IMR-90 (cell line): ENCODE results near the gene MMAA. TPM values are rescaled to one million over a fixed set of nuclear protein-coding genes. Genes with fewer than 3 reads are reported as not detected.

Experiments
- ATAC-seq: fragments of 200-7000 bp; cut with Tn5 transposase; 2 replicates; pipeline ENCODE4 v1.9.1; 2020; ENCODE audit warnings: low read depth, mild to moderate bottlenecking, moderate library complexity
- BruUV-seq: library from RNA; stranded (reverse); fragments of 400-500 nt; replicated peaks from 2 replicates; lab custom pipeline; 2021; lab: Mats Ljungman, UMichigan
- CTCF ChIA-PET: fragments of 300-600 bp; formaldehyde crosslinking; extraction: SDS; loops from one replicate; lab custom pipeline; 2021; ENCODE audit warnings: antibody characterized with exemption; lab: Yijun Ruan, JAX
- POLR2A ChIA-PET: fragments of 300-600 bp; sonication (Branson Sonifier 250); formaldehyde crosslinking; loops from one replicate; lab custom pipeline; 2022; ENCODE audit warnings: antibody characterized with exemption; ENCODE audit not compliant: unreplicated experiment; lab: Charles Lee
- DNase-seq: peaks from one replicate; pipeline ENCODE4 v3.0.0; 2013
- H2AFZ ChIP-seq: replicated peaks from 2 replicates; pipeline ENCODE3; 2013; ENCODE audit warnings: low read length, mild to moderate bottlenecking; ENCODE audit not compliant: poor library complexity
- H2AK5ac ChIP-seq: 2 replicates; pipeline ENCODE4 v1.6.1; 2013; ENCODE audit warnings: low read depth, low read length, inconsistent platforms
- H2AK9ac ChIP-seq: replicated peaks from 2 replicates; pipeline ENCODE3; 2013; ENCODE audit warnings: mild to moderate bottlenecking, low read depth, low read length, moderate library complexity; ENCODE audit not compliant: poor library complexity
- H2BK120ac ChIP-seq: 2 replicates; pipeline ENCODE4 v1.6.1; 2013; ENCODE audit warnings: low read depth, low read length, inconsistent platforms
- H2BK15ac ChIP-seq: 3 replicates; pipeline ENCODE4 v1.6.1; 2013; ENCODE audit warnings: low read depth, low read length, inconsistent platforms
- H2BK20ac ChIP-seq: 2 replicates; pipeline ENCODE4 v1.6.1; 2013; ENCODE audit warnings: low read depth, mild to moderate bottlenecking, inconsistent platforms, low read length, moderate library complexity
- H2BK5ac ChIP-seq: 2 replicates; pipeline ENCODE4 v1.6.1; 2013; ENCODE audit warnings: mild to moderate bottlenecking, low read depth, low read length, inconsistent platforms; ENCODE audit not compliant: poor library complexity, severe bottlenecking
- H3K14ac ChIP-seq: replicated peaks from 2 replicates; pipeline ENCODE4 v1.6.1; 2013; ENCODE audit warnings: low read depth, low read length, inconsistent platforms
- H3K18ac ChIP-seq: 2 replicates; pipeline ENCODE4 v1.6.1; 2013; ENCODE audit warnings: low read depth, low read length, control low read depth
- H3K23ac ChIP-seq: 2 replicates; pipeline ENCODE4 v1.6.1; 2013; ENCODE audit warnings: low read depth, low read length, inconsistent platforms
- H3K27ac ChIP-seq: 2 replicates; pipeline ENCODE4 v1.5.1; 2013; ENCODE audit warnings: mild to moderate bottlenecking, control low read depth, low read length; ENCODE audit not compliant: insufficient read depth
- H3K27me3 ChIP-seq: 2 replicates; pipeline ENCODE4 v1.6.1; 2013; ENCODE audit warnings: low read length; ENCODE audit not compliant: control insufficient read depth, insufficient read depth
- H3K36me3 ChIP-seq: 2 replicates; pipeline ENCODE4 v1.6.1; 2013; ENCODE audit warnings: low read length, mixed read lengths; ENCODE audit not compliant: control insufficient read depth, insufficient read depth
- H3K4ac ChIP-seq: 2 replicates; pipeline ENCODE4 v1.6.1; 2013; ENCODE audit warnings: low read depth, low read length, inconsistent platforms
- H3K4me1 ChIP-seq: 2 replicates; pipeline ENCODE4 v1.6.1; 2013; ENCODE audit warnings: low read length, mixed read lengths; ENCODE audit not compliant: control insufficient read depth, insufficient read depth
- H3K4me2 ChIP-seq: 2 replicates; pipeline ENCODE4 v1.6.1; 2013; ENCODE audit warnings: low read depth, mild to moderate bottlenecking, control low read depth, low read length, moderate library complexity
- H3K4me3 ChIP-seq: 2 replicates; pipeline ENCODE4 v1.5.1; 2013; ENCODE audit warnings: low read depth, mild to moderate bottlenecking, control low read depth, low read length, moderate library complexity; ENCODE audit not compliant: insufficient read depth
- H3K56ac ChIP-seq: 2 replicates; pipeline ENCODE4 v1.6.1; 2013; ENCODE audit warnings: low read length, inconsistent platforms; ENCODE audit not compliant: insufficient read depth; ENCODE audit errors: extremely low read depth
- H3K79me1 ChIP-seq, 2 experiments: 2 replicates each; pipeline ENCODE4 v1.6.1; 2013; ENCODE audit warnings: low read length in 2 of 2, inconsistent platforms in 1 of 2, low read depth in 1 of 2
- H3K9ac ChIP-seq: 2 replicates; pipeline ENCODE4 v1.6.1; 2013; ENCODE audit warnings: low read depth, low read length, control low read depth
- H3K9me1 ChIP-seq: 2 replicates; pipeline ENCODE4 v1.6.1; 2013; ENCODE audit warnings: low read length, inconsistent platforms; ENCODE audit not compliant: insufficient read depth
- H3K9me3 ChIP-seq: 2 replicates; pipeline ENCODE4 v1.6.1; 2013; ENCODE audit warnings: low read length; ENCODE audit not compliant: control insufficient read depth, insufficient read depth
- H4K20me1 ChIP-seq: 2 replicates; pipeline ENCODE4 v1.6.1; 2013; ENCODE audit warnings: low read length, inconsistent platforms; ENCODE audit not compliant: insufficient read depth
- H4K5ac ChIP-seq: 2 replicates; pipeline ENCODE4 v1.6.1; 2013; ENCODE audit warnings: mild to moderate bottlenecking, low read depth, low read length, control low read depth
- H4K8ac ChIP-seq, 2 experiments: 2 replicates each; pipeline ENCODE4 v1.6.1; 2013; ENCODE audit warnings: low read depth in 2 of 2, low read length in 2 of 2, control low read depth in 1 of 2, inconsistent platforms in 1 of 2
- H4K91ac ChIP-seq: 2 replicates; pipeline ENCODE4 v1.6.1; 2013; ENCODE audit warnings: low read depth, low read length, inconsistent platforms; ENCODE audit not compliant: insufficient read depth
- BHLHE40 ChIP-seq: fragments of 150-350 bp; IDR thresholded peaks from 2 replicates; pipeline ENCODE4 v1.6.1; 2016; ENCODE audit warnings: mild to moderate bottlenecking, low read depth, low read length
- CEBPB ChIP-seq: IDR thresholded peaks from 2 replicates; pipeline ENCODE4 v1.6.1; 2012; ENCODE audit warnings: low read depth, low read length, improper control_type of control experiment
- CHD1 ChIP-seq: IDR thresholded peaks from 2 replicates; pipeline ENCODE4 v1.6.1; 2012; ENCODE audit warnings: low read depth, low read length, improper control_type of control experiment
- FOS ChIP-seq: fragments of 150-350 bp; IDR thresholded peaks from 2 replicates; pipeline ENCODE4 v1.6.1; 2016; ENCODE audit warnings: low read depth, low read length
- MAFK ChIP-seq: IDR thresholded peaks from 2 replicates; pipeline ENCODE4 v1.6.1; 2012; ENCODE audit warnings: low read depth, low read length, improper control_type of control experiment
- MAZ ChIP-seq: IDR thresholded peaks from 2 replicates; pipeline ENCODE4 v1.6.1; 2012; ENCODE audit warnings: low read depth, mild to moderate bottlenecking, low read length, improper control_type of control experiment, moderate library complexity, borderline replicate concordance
- MXI1 ChIP-seq: IDR thresholded peaks from 2 replicates; pipeline ENCODE4 v1.6.1; 2012; ENCODE audit warnings: low read depth, mild to moderate bottlenecking, low read length, moderate library complexity, borderline replicate concordance
- NFE2L2 ChIP-seq: fragments of 150-350 bp; IDR thresholded peaks from 2 replicates; pipeline ENCODE4 v1.6.1; 2016; ENCODE audit warnings: low read depth, mild to moderate bottlenecking, low read length
- POLR2A ChIP-seq: IDR thresholded peaks from 2 replicates; pipeline ENCODE4 v1.6.1; 2012; ENCODE audit warnings: mild to moderate bottlenecking, low read depth, low read length
- RAD21 ChIP-seq: IDR thresholded peaks from 2 replicates; pipeline ENCODE4 v1.6.1; 2012; ENCODE audit warnings: low read length, improper control_type of control experiment
- RCOR1 ChIP-seq: IDR thresholded peaks from 2 replicates; pipeline ENCODE4 v1.6.1; 2012; ENCODE audit warnings: mild to moderate bottlenecking, low read length, improper control_type of control experiment; ENCODE audit not compliant: insufficient replicate concordance
- RFX5 ChIP-seq: IDR thresholded peaks from 2 replicates; pipeline ENCODE4 v1.8.0; 2012; ENCODE audit warnings: low read depth, mild to moderate bottlenecking, low read length, moderate library complexity
- SMC3 ChIP-seq: fragments of 150-350 bp; IDR thresholded peaks from 2 replicates; pipeline ENCODE4 v1.6.1; 2016; ENCODE audit warnings: low read depth, mild to moderate bottlenecking, antibody characterized with exemption, low read length, moderate library complexity
- WGBS, 2 experiments: methylation state at CpG; one replicate each; pipeline versions ENCODE4 v1.1.5 to v1.1.7; 2013; ENCODE audit warnings: missing lambda C conversion rate in 2 of 2; ENCODE audit not compliant: insufficient read length in 1 of 2; ENCODE audit errors: extremely low coverage in 2 of 2; 5-methylcytosine and 5-hydroxymethylcytosine counted together
- dilution Hi-C: fragments of 300-500 bp; cut with HindIII; formaldehyde crosslinking; loops from one replicate; pipeline ENCODE4 v1.14.3; 2018; ENCODE audit warnings: low sequenced_read_pairs; ENCODE audit not compliant: unreplicated experiment
- in situ Hi-C: fragments of 300-500 bp; cut with MboI; formaldehyde crosslinking; loops from 3 replicates; pipeline ENCODE4 v1.14.3; 2019; ENCODE audit warnings: low sequenced_read_pairs, inconsistent platforms, mixed read lengths
- intact Hi-C: fragments of 100-400 bp; cut with micrococcal nuclease; formaldehyde crosslinking; loops from 2 replicates; pipeline ENCODE4 v1.10.0; 2022
- polyA plus RNA-seq, 3 experiments: library from polyadenylated mRNA; depleted of rRNA; stranded (reverse); fragments of >200 nt; gene quantifications; 2 replicates each; pipeline ENCODE4 v1.2.3, GENCODE V29; 2012; ENCODE audit warnings: low replicate concordance in 1 of 3
- total RNA-seq: library from RNA; depleted of rRNA; stranded (reverse); fragments of >200 nt; gene quantifications from 2 replicates; pipeline ENCODE4 v1.2.3, GENCODE V29; 2012
- TF ChIP-seq, protein P1 (sequence below): fragments of 150-350 bp; IDR thresholded peaks from 2 replicates; pipeline ENCODE4 v1.6.1; 2016; ENCODE audit warnings: low read depth, mild to moderate bottlenecking, low read length, moderate library complexity, borderline replicate concordance
- TF ChIP-seq, protein P2 (sequence below): fragments of 150-350 bp; IDR thresholded peaks from 2 replicates; pipeline ENCODE4 v1.6.1; 2017; ENCODE audit warnings: mild to moderate bottlenecking, antibody characterized with exemption, low read length, low read depth
- TF ChIP-seq, protein P3 (sequence below): conservative IDR thresholded peaks from 2 replicates; pipeline ENCODE4 v1.5.1; 2012; ENCODE audit warnings: mild to moderate bottlenecking, low read depth, low read length, improper control_type of control experiment

Gene MMAA
- total and polyA plus RNA-seq, 2 of the 4 experiments (the other 2 are of a cell fraction), result 4.4 to 5.2 TPM

DNA sequence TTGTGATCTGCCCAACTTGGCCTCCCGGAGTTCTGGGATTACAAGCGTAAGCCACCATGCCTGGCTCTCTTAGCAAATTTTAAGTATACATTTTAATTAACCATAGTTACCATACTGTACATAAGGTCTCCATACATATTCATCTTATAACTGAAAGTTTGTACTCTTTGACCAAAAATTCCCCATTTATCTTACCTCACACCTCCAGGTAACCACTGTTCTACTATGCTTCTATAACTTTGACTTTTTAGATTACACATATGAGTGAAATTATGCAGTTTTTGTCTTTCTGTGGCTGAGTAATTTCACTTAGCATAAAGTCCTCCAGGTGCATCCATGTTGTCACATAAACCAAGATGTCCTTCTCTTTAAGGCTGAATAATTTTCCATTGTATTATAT lies 78.1 kb downstream of the MMAA start:
- Histone ChIP-seq H2BK15ac (no peak overlapping the region), H3K23ac (no peak overlapping the region), H2AFZ (no peak overlapping the region), H3K9me3 (no peaks in the 10 kb centered on the region), H4K5ac (no peak overlapping the region), H4K91ac (no peak overlapping the region), H3K36me3 (no peaks in the 10 kb centered on the region), H3K9me1 (no peaks in the 10 kb centered on the region), H2BK20ac (no peak overlapping the region), H4K20me1 (no peaks in the 10 kb centered on the region), H2BK120ac (no peak overlapping the region), H3K4me3 (no peak overlapping the region), H3K79me1 (no peaks in the 10 kb centered on the region), H3K9ac (no peak overlapping the region), H3K14ac (no peak overlapping the region), H3K4ac (no peak overlapping the region), H2BK5ac (no peak overlapping the region), H3K18ac (no peak overlapping the region), H3K27me3 (no peaks in the 10 kb centered on the region), H2AK5ac (no peak overlapping the region), H3K4me1 (no peaks in the 10 kb centered on the region), H4K8ac (no peak overlapping the region), H2AK9ac (no peak overlapping the region), H3K4me2 (no peak overlapping the region), H3K27ac (no peak overlapping the region), H3K56ac (no peak overlapping the region)
- BruUV-seq, result no TSS peak
- ATAC-seq (no peak), DNase-seq (no peak)
- WGBS, 2 experiments, result no CpG with 5 or more reads among the region's 2 CpGs
- no peak for TF ChIP-seq CHD1
- TF ChIP-seq BHLHE40, result no peak
- no peak for TF ChIP-seq NFE2L2
- TF ChIP-seq RFX5, result no peak
- TF ChIP-seq, protein P1, sequence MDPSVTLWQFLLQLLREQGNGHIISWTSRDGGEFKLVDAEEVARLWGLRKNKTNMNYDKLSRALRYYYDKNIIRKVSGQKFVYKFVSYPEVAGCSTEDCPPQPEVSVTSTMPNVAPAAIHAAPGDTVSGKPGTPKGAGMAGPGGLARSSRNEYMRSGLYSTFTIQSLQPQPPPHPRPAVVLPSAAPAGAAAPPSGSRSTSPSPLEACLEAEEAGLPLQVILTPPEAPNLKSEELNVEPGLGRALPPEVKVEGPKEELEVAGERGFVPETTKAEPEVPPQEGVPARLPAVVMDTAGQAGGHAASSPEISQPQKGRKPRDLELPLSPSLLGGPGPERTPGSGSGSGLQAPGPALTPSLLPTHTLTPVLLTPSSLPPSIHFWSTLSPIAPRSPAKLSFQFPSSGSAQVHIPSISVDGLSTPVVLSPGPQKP, result no peak
- TF ChIP-seq MXI1, result no peak
- TF ChIP-seq, protein P2, sequence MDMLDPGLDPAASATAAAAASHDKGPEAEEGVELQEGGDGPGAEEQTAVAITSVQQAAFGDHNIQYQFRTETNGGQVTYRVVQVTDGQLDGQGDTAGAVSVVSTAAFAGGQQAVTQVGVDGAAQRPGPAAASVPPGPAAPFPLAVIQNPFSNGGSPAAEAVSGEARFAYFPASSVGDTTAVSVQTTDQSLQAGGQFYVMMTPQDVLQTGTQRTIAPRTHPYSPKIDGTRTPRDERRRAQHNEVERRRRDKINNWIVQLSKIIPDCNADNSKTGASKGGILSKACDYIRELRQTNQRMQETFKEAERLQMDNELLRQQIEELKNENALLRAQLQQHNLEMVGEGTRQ, result no peak
- TF ChIP-seq POLR2A, result no peak
- TF ChIP-seq, protein P3, sequence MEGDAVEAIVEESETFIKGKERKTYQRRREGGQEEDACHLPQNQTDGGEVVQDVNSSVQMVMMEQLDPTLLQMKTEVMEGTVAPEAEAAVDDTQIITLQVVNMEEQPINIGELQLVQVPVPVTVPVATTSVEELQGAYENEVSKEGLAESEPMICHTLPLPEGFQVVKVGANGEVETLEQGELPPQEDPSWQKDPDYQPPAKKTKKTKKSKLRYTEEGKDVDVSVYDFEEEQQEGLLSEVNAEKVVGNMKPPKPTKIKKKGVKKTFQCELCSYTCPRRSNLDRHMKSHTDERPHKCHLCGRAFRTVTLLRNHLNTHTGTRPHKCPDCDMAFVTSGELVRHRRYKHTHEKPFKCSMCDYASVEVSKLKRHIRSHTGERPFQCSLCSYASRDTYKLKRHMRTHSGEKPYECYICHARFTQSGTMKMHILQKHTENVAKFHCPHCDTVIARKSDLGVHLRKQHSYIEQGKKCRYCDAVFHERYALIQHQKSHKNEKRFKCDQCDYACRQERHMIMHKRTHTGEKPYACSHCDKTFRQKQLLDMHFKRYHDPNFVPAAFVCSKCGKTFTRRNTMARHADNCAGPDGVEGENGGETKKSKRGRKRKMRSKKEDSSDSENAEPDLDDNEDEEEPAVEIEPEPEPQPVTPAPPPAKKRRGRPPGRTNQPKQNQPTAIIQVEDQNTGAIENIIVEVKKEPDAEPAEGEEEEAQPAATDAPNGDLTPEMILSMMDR, result no peak
- no peak for TF ChIP-seq SMC3
- no peak for TF ChIP-seq CEBPB
- no peak for TF ChIP-seq MAZ
- TF ChIP-seq RCOR1, result no peak
- no peak for TF ChIP-seq MAFK
- TF ChIP-seq FOS, result no peak
- TF ChIP-seq RAD21, result no peak
- in situ Hi-C loops (no loop called here), dilution Hi-C loops (no loop called here), intact Hi-C loops (no loop called here)
- POLR2A ChIA-PET, result interaction anchor here (0.7 kb wide), 1 partner anchor 223 kb away, joined by 11 read pairs; no protein-coding TSS in a partner anchor
- CTCF ChIA-PET, result no interaction called here
